Measurements from ENCODE around the gene ATF7.

Gene ATF7

DNA sequence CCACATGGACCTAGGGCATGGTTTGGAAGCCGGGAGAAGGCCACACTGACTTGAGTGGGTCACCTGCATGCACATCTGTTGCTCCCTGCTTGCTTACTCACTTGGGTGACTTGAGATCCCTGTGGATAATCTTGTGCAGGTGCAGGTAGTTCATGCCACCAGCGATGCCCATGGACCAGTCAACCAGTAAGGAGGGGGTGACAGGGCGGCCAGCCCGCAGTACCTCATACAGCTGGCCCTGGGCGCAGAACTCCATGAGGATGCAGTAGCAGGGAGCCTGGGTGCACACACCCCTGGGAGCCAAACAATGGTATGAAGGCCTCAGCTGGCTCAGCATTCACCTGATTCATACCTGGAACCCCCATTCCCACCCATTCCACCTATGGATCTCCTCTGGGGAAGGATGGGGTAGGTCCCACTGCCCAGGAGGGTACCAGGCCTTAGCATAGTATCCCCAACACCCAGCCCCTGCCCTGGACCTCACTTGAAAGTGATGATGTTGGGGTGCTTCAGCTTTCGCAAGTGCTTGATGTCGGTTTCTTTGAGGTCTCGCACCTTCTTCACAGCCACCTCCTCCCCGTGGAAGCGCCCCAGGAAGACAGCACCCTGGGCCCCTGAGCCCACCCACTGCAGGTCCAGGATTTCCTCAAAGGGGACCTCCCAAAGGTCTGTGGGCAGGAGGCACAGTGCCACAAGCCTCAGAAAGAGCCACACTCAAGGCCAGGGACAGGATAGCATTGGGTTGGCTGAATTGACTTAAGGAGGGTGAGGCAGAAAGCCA lies 140.0 kb downstream of the ATF7 start:
- no peak for DNase-seq (ENCODE audit: extremely low read depth, insufficient read length)
- Histone ChIP-seq H3K36me3 (ENCODE audit: control insufficient read depth, insufficient read depth, low read length) (peaks cover 36% of the 10 kb centered on the region), H3K4me3 (replicated peaks; ENCODE audit: low read depth, low read length) (no peak overlapping the region), H3K27me3 (replicated peaks; ENCODE audit: control insufficient read depth, insufficient read depth, low read length) (no peaks in the 10 kb centered on the region)
- TF ChIP-seq, protein P1, sequence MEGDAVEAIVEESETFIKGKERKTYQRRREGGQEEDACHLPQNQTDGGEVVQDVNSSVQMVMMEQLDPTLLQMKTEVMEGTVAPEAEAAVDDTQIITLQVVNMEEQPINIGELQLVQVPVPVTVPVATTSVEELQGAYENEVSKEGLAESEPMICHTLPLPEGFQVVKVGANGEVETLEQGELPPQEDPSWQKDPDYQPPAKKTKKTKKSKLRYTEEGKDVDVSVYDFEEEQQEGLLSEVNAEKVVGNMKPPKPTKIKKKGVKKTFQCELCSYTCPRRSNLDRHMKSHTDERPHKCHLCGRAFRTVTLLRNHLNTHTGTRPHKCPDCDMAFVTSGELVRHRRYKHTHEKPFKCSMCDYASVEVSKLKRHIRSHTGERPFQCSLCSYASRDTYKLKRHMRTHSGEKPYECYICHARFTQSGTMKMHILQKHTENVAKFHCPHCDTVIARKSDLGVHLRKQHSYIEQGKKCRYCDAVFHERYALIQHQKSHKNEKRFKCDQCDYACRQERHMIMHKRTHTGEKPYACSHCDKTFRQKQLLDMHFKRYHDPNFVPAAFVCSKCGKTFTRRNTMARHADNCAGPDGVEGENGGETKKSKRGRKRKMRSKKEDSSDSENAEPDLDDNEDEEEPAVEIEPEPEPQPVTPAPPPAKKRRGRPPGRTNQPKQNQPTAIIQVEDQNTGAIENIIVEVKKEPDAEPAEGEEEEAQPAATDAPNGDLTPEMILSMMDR (IDR thresholded peaks at IDR 0.05; ENCODE audit: insufficient read depth, low read length, poor library complexity, severe bottlenecking): no peak

DNA sequence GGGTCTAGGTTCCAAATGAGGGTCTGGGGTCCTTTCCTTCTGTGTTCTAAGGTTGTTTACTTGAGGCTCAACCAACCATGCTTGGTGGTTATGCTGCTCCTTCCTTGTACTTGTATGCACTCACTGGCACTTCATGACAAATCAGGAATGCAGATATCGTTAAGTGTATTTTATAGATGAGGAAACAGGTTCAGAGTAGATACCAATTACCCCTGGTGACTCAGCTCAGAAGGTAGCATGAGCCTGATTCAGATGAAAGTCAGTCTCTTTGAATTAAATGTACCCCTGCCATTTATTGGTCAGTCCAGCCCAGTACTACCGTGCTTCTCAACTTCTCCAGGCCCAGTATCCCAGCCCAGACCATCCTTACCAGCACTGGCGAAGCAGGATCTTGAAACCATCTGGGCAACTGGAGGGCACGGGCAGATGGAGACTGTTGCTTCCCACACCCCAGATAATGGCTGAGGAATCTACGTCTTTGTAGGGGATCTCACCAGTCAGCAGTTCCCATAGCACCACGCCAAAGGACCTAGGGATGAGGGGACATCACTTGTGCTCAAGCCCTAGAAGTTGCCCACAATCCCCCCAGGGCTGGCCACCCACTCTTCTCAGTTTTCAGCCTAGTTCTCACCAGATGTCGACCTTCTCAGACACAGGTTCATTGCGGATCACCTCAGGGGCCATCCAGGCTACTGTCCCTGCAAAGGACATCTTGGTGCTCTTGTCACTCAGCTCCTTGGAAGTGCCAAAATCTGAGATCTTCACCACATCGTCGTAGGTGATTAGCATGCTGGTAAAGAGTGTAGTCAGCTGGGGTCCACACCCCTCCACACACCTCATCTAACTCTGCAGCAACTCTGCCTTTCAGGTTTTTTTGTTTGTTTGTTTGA lies 141.3 kb downstream of the ATF7 start:
- Histone ChIP-seq H3K4me3 (replicated peaks; ENCODE audit: low read depth, low read length) (no peak overlapping the region), H3K36me3 (ENCODE audit: control insufficient read depth, insufficient read depth, low read length) (peaks cover 42% of the 10 kb centered on the region), H3K27me3 (replicated peaks; ENCODE audit: control insufficient read depth, insufficient read depth, low read length) (no peaks in the 10 kb centered on the region)
- DNase-seq (ENCODE audit: extremely low read depth, insufficient read length): no peak
- TF ChIP-seq, protein P1 (IDR thresholded peaks at IDR 0.05; ENCODE audit: insufficient read depth, low read length, poor library complexity, severe bottlenecking): no peak

DNA sequence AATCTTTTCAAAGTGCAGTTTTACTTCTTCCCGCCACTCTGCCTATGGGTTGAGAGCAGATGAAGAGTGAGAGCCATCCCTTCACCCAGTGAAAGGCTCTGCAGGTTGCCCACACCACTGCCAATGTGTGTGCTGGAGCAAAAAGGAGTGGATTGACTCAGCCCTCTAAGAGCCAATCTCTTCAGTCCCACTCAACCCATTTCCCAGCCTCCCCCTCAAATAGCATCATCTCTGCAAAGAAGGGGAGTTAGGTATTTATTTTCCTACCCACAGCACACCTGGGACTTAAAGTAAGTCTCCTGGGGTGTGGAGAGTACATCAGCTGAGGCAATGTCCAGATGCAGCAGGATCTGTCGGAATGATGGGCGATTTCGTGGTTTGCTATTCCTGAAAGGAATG lies 142.2 kb downstream of the ATF7 start:
- Histone ChIP-seq H3K4me3 (replicated peaks; ENCODE audit: low read depth, low read length) (no peak overlapping the region), H3K27me3 (replicated peaks; ENCODE audit: control insufficient read depth, insufficient read depth, low read length) (no peaks in the 10 kb centered on the region), H3K36me3 (ENCODE audit: control insufficient read depth, insufficient read depth, low read length) (peaks cover 46% of the 10 kb centered on the region)
- TF ChIP-seq, protein P1 (IDR thresholded peaks at IDR 0.05; ENCODE audit: insufficient read depth, low read length, poor library complexity, severe bottlenecking): no peak
- DNase-seq (ENCODE audit: extremely low read depth, insufficient read length): no peak

DNA sequence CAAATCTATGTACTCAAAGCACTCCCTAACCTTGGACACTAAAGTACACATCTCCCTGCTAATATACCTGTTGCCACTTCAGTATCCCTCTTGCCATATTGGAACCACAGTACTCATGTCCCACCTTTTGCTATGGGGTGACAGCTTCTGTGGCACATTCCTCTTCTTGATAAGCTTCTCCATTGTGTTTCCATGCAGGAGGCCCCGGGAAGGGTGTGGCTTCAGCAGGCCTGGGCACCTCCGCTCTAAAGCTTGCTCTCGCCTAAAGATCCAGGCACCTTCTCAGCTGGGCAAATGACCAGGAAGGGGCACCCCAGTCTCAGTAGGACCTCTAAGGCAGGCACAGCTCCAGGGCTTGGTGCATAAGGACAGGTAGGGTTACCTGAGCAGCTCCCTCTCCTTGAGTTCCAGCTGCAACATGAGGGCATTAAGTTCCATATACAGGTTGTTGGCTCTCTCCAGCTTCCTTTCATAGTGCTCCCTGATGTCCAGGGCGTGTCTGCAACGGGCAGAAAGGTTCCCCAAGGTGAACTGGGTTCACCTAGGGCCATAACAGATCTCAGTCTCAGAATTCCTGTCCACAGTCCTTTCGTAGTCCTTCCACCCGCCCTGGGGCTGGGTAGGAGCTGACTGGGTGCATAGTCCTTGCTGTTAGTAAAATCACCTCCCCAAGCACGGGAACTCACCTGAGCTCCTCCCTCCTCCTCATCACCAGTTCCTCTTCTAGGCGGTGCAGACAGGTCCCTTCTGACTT lies 142.8 kb downstream of the ATF7 start:
- no peaks in the 10 kb centered on the region for H3K27me3 ChIP-seq (replicated peaks; ENCODE audit: control insufficient read depth, insufficient read depth, low read length)
- H3K4me3 ChIP-seq (replicated peaks; ENCODE audit: low read depth, low read length): no peak overlapping the region
- peaks cover 51% of the 10 kb centered on the region for H3K36me3 ChIP-seq (ENCODE audit: control insufficient read depth, insufficient read depth, low read length)
- TF ChIP-seq, protein P1 (IDR thresholded peaks at IDR 0.05; ENCODE audit: insufficient read depth, low read length, poor library complexity, severe bottlenecking): no peak
- no peak for DNase-seq (ENCODE audit: extremely low read depth, insufficient read length)

DNA sequence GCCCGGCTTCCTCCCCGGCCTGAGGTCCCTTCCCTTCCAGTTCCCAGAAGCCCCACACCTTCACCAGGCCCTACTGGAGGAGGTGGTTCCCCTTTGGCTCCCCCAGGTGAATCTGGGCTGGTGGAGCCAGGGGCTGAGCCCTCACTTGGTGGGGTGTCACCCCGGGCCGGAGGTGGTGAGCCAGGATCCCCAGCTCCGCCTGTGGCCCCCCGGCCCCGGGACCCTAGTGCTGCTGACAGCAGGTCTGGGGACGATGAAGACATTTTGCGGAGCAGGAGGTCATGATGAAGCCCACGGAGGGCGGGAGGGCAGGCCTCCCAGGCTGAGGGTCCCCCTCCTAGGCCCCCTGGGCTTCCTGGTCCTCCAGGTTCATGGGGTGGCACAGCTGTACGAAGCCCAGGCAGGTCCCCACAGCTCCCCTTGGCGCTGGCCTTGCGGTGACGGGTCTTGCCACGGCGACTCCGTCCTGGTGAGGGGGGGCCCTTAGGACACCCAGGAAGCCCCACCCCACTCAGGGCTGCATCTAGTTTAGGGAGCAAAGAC lies 143.5 kb downstream of the ATF7 start:
- H3K27me3 ChIP-seq (replicated peaks; ENCODE audit: control insufficient read depth, insufficient read depth, low read length): no peaks in the 10 kb centered on the region
- H3K36me3 ChIP-seq (ENCODE audit: control insufficient read depth, insufficient read depth, low read length): peaks cover 53% of the 10 kb centered on the region
- H3K4me3 ChIP-seq (replicated peaks; ENCODE audit: low read depth, low read length): no peak overlapping the region
- no peak for DNase-seq (ENCODE audit: extremely low read depth, insufficient read length)
- TF ChIP-seq, protein P1 (IDR thresholded peaks at IDR 0.05; ENCODE audit: insufficient read depth, low read length, poor library complexity, severe bottlenecking): no peak
